Prostate gland (tissue), 2 donors: ENCODE measurements around the gene GRID1. TPM values are rescaled to one million over a fixed set of nuclear protein-coding genes. Genes with fewer than 3 reads are reported as not detected.

Source experiments
- DNase-seq: peaks from one replicate; pipeline ENCODE4 v3.0.0-alpha.2; 2019; ENCODE audit warnings: low spot score
- H3K27ac ChIP-seq, 2 donors: fragments of 200-600 bp; sonication (generic); 2 replicates each; pipeline ENCODE4 v1.5.1; 2017 to 2019
- H3K27me3 ChIP-seq: fragments of 200-600 bp; sonication (generic); replicated peaks from 2 replicates; pipeline ENCODE4 v1.5.1; 2019; ENCODE audit not compliant: insufficient read depth
- H3K36me3 ChIP-seq, 2 donors: fragments of 200-600 bp; sonication (generic); 1 replicate in 1 of 2; 2 replicates in 1 of 2; pipeline versions ENCODE4 v1.5.1 to v1.8.1; 2017 to 2019
- H3K4me1 ChIP-seq: fragments of 200-600 bp; sonication (generic); replicated peaks from 2 replicates; pipeline ENCODE4 v1.5.1; 2019
- H3K4me3 ChIP-seq, 2 donors: fragments of 200-600 bp; sonication (generic); 2 replicates each; pipeline ENCODE4 v1.5.1; 2017 to 2019
- H3K9me3 ChIP-seq: fragments of 200-600 bp; sonication (generic); 2 replicates; pipeline ENCODE4 v1.5.1; 2017
- POLR2A ChIP-seq: fragments of 450-650 bp; IDR thresholded peaks from one replicate; pipeline ENCODE4 v1.6.1; 2016; ENCODE audit warnings: antibody characterized with exemption, mild to moderate bottlenecking
- POLR2AphosphoS5 ChIP-seq: sonication (generic); formaldehyde crosslinking; IDR thresholded peaks from one replicate; pipeline ENCODE4 v1.6.1; 2017; ENCODE audit warnings: antibody characterized with exemption
- WGBS: methylation state at CpG from one replicate; pipeline ENCODE4 v1.1.5; 2018; 5-methylcytosine and 5-hydroxymethylcytosine counted together
- intact Hi-C: fragments of 100-400 bp; cut with DNase I; formaldehyde crosslinking; loops from one replicate; pipeline ENCODE4 v1.14.2; 2022
- total RNA-seq, 2 donors: library from RNA; depleted of rRNA; stranded (reverse); fragments of >200 nt; gene quantifications; one replicate each; pipeline ENCODE4 v1.1.0, GENCODE V29; 2016
- TF ChIP-seq, protein P1 (sequence below), 4 experiments: fragments of 200-600 bp in 2 of 4; fragments of 450-650 bp in 2 of 4; sonication (generic) in 2 of 4; IDR thresholded peaks; 1 replicate in 3 of 4; 2 replicates in 1 of 4; pipeline ENCODE4 v1.5.1; 2016 to 2019; ENCODE audit warnings: antibody characterized with exemption in 4 of 4, mild to moderate bottlenecking in 2 of 4, moderate library complexity in 2 of 4

GRID1 gene
- total RNA-seq, 2 donors from 2014 or later = 1.0 to 10.0 TPM

DNA sequence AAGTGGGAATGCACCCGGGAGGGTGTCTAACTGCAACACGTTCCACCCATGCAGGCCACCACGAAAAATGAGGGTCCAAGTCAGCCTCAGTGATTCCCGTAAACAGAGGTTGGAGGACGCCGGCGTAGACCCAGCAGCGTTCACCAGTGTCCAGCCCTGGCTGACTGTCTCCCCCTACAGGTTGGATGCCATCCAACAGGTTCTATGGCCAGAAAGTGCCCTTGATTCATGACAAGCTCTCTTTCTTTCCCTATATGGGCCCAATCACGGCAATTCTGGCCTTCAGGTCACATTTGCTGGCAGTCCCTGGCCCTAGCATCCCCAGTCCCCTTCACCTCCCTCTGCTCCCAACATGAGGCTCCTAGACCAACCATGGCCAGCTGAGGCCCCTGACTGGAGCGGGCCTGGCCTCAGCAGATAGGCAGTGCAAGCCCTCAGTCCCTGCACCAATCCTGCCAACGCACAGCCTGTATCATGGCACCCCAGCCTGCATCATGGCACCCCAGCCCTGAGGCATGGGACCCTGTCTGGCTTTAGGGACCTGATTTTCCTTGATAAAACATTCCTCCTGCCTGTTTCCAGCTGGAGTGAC lies 227.4 kb downstream of the GRID1 start:
- no peak overlapping the region for H3K4me3 ChIP-seq
- no peaks in the 10 kb centered on the region for H3K9me3 ChIP-seq
- no peak for DNase-seq
- no peaks in the 10 kb centered on the region for H3K4me1 ChIP-seq
- TF ChIP-seq POLR2AphosphoS5 = no peak
- TF ChIP-seq, protein P1, sequence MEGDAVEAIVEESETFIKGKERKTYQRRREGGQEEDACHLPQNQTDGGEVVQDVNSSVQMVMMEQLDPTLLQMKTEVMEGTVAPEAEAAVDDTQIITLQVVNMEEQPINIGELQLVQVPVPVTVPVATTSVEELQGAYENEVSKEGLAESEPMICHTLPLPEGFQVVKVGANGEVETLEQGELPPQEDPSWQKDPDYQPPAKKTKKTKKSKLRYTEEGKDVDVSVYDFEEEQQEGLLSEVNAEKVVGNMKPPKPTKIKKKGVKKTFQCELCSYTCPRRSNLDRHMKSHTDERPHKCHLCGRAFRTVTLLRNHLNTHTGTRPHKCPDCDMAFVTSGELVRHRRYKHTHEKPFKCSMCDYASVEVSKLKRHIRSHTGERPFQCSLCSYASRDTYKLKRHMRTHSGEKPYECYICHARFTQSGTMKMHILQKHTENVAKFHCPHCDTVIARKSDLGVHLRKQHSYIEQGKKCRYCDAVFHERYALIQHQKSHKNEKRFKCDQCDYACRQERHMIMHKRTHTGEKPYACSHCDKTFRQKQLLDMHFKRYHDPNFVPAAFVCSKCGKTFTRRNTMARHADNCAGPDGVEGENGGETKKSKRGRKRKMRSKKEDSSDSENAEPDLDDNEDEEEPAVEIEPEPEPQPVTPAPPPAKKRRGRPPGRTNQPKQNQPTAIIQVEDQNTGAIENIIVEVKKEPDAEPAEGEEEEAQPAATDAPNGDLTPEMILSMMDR (IDR thresholded peaks at IDR 0.05) = no peak
- TF ChIP-seq POLR2A = no peak
- no peaks in the 10 kb centered on the region for H3K27me3 ChIP-seq
- intact Hi-C loops = loop anchor here (10.0 kb wide), 1 partner anchor 164 kb away; no protein-coding TSS in a partner anchor
- 79% methylated on average over 11 of the region's 11 CpGs for WGBS
- H3K36me3 ChIP-seq = no peaks in the 10 kb centered on the region
- no peak overlapping the region for H3K27ac ChIP-seq

DNA sequence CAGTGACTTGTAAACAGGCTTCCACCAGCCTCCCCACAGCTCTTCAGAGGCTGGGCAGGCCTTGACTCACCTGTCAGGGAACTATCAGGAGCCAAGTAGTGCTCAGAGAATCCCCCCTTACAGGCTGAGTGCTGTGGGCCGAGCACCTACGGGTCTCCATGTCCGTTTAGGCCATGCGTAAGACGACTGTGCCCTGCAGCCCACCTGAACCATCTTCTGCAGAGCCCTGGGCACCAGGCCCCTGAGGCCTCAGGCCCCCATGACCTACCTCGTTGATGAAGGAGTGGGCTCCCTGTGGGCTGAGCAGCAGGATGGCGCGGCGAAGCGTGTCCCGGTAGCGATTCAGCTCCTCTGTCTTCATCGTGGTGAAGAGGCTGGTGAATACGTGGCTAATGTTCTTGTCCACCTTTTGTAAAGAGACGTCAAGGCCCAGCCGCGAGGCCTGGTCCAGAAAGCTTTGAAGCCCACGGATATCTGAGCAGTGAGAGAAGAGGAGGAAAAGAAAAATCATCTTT lies 228.0 kb downstream of the GRID1 start:
- Histone ChIP-seq H3K27me3 (no peaks in the 10 kb centered on the region), H3K9me3 (no peaks in the 10 kb centered on the region), H3K4me3 (no peak overlapping the region), H3K27ac (no peak overlapping the region), H3K36me3 (no peaks in the 10 kb centered on the region), H3K4me1 (no peaks in the 10 kb centered on the region)
- intact Hi-C loops = loop anchor here (10.0 kb wide), 1 partner anchor 164 kb away; no protein-coding TSS in a partner anchor
- TF ChIP-seq POLR2A (no peak), POLR2AphosphoS5 (no peak)
- TF ChIP-seq, protein P1 (IDR thresholded peaks at IDR 0.05) = no peak
- no peak for DNase-seq
- WGBS = 98% methylated on average over 18 of the region's 18 CpGs

DNA sequence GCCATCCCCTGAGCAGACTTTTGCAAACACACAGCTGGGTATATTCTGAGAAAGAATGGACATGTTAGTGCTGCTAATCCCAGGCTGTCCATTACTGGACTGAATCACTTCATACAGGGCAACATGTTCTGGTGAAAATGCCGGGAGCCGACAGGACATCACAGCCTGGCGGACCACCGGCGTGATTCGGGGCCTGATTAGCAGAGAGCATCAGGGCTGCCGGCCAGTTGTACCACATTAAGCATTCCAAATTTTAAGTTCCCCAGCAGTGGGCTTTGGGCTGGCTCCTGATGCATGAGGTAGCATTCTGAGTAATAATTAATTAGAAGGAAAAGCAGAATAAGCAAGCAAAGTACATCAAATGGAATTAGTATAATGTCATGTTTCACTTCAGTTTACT lies 229.0 kb downstream of the GRID1 start:
- TF ChIP-seq POLR2A (no peak), POLR2AphosphoS5 (no peak)
- TF ChIP-seq, protein P1 (IDR thresholded peaks at IDR 0.05) = no peak
- intact Hi-C loops = loop anchor here (10.0 kb wide), 1 partner anchor 163 kb away; no protein-coding TSS in a partner anchor
- Histone ChIP-seq H3K4me1 (no peaks in the 10 kb centered on the region), H3K4me3 (no peak overlapping the region), H3K27me3 (no peaks in the 10 kb centered on the region), H3K9me3 (no peaks in the 10 kb centered on the region), H3K27ac (no peak overlapping the region), H3K36me3 (no peaks in the 10 kb centered on the region)
- DNase-seq = no peak
- WGBS = 89% methylated on average over 7 of the region's 7 CpGs

DNA sequence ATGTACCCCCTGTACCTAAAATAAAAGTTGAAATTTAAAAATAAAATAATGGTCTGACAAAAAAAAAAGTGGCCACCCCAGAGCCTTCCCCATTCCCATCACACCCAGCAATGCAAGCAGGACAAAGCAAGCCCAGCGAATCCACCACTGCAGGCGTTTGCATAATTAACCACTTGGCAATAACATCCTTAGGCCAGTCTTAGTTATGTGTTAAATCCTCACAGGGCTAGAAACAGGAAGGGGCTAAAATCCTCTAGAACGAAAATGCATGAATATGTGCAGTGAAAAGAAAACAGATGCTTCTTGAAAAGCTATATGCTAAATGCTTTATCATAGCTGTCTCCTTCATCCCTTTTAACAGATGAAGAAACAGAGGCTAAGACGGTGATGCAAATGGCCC lies 229.7 kb downstream of the GRID1 start:
- 71% methylated on average over 4 of the region's 4 CpGs for WGBS
- intact Hi-C loops = loop anchor here (10.0 kb wide), 1 partner anchor 162 kb away; no protein-coding TSS in a partner anchor

More for the DNA sequence above, 229.7 kb downstream of the GRID1 start:
- no peaks in the 10 kb centered on the region for H3K27me3 ChIP-seq
- TF ChIP-seq POLR2A (no peak), POLR2AphosphoS5 (no peak)
- TF ChIP-seq, protein P1 (IDR thresholded peaks at IDR 0.05) = no peak
- no peak overlapping the region for H3K4me3 ChIP-seq
- no peaks in the 10 kb centered on the region for H3K36me3 ChIP-seq
- no peak for DNase-seq
- no peaks in the 10 kb centered on the region for H3K4me1 ChIP-seq
- no peaks in the 10 kb centered on the region for H3K9me3 ChIP-seq
- no peak overlapping the region for H3K27ac ChIP-seq
